Heart right ventricle (tissue), 16 donors: ENCODE measurements around the gene ZC3H15. TPM values are rescaled to one million over a fixed set of nuclear protein-coding genes. Genes with fewer than 3 reads are reported as not detected.

Experiments used
- ATAC-seq, 8 donors: fragments of 200-7000 bp; cut with Tn5 transposase; one replicate each; pipeline ENCODE4 v1.9.1; 2020; ENCODE audit warnings: mild to moderate bottlenecking in 8 of 8, moderate library complexity in 8 of 8, moderate number of reproducible peaks in 1 of 8
- DNase-seq, 2 donors: peaks; one replicate each; pipeline ENCODE4 v3.0.0-alpha.2; 2020
- H3K27ac ChIP-seq, 10 donors: fragments of 200-600 bp; sonication (generic) in 2 of 10; one replicate each; pipeline versions ENCODE4 v1.5.0 to v1.8.0; 2020 to 2022; ENCODE audit warnings: mild to moderate bottlenecking in 3 of 10
- H3K27me3 ChIP-seq, 7 donors: fragments of 200-600 bp; one replicate each; pipeline ENCODE4 v1.8.0; 2021 to 2022; ENCODE audit warnings: mild to moderate bottlenecking in 2 of 7
- H3K36me3 ChIP-seq, 9 donors: fragments of 200-600 bp; sonication (generic) in 1 of 9; one replicate each; pipeline versions ENCODE4 v1.5.0 to v1.8.0; 2020 to 2022; ENCODE audit warnings: mild to moderate bottlenecking in 2 of 9
- H3K4me1 ChIP-seq, 9 donors: fragments of 200-600 bp; sonication (generic) in 1 of 9; one replicate each; pipeline versions ENCODE4 v1.5.0 to v1.8.0; 2020 to 2022; ENCODE audit warnings: mild to moderate bottlenecking in 4 of 9
- H3K4me3 ChIP-seq, 10 donors: fragments of 200-600 bp; sonication (generic) in 2 of 10; one replicate each; pipeline versions ENCODE4 v1.5.0 to v1.8.0; 2020 to 2022; ENCODE audit warnings: mild to moderate bottlenecking in 7 of 10, moderate library complexity in 2 of 10
- H3K9me3 ChIP-seq, 11 donors: fragments of 200-600 bp in 10 of 11; sonication (generic) in 2 of 11; one replicate each; pipeline versions ENCODE4 v1.5.0 to v1.8.0; 2013 to 2022; ENCODE audit warnings: mild to moderate bottlenecking in 2 of 11, control low read depth in 1 of 11, moderate library complexity in 1 of 11
- CTCF ChIP-seq, 9 donors: fragments of 200-600 bp; sonication (generic) in 2 of 9; IDR thresholded peaks; one replicate each; pipeline versions ENCODE4 v1.5.0 to v1.8.0; 2021 to 2022; ENCODE audit warnings: antibody characterized with exemption in 9 of 9, mild to moderate bottlenecking in 5 of 9, moderate library complexity in 1 of 9
- WGBS, 2 donors: extraction: QIAGEN DNeasy Blood & Tissue Kit; methylation state at CpG; one replicate each; pipeline ENCODE4 v1.1.7; 2013; ENCODE audit warnings: inconsistent platforms in 1 of 2; 5-methylcytosine and 5-hydroxymethylcytosine counted together
- intact Hi-C, 10 donors: fragments of 100-400 bp; cut with DNase I; formaldehyde crosslinking; loops; one replicate each; pipeline versions ENCODE4 v1.11.1 to v1.14.2; 2022
- polyA plus RNA-seq, 2 donors: library from polyadenylated mRNA; stranded (reverse); fragments of 200-250 nt; gene quantifications; one replicate each; pipeline ENCODE4 v1.2.3, GENCODE V29; 2013
- total RNA-seq, 10 donors: library from RNA; stranded (reverse); fragmentation: NEBNext Ultra II Directional in 3 of 10; extraction: Animal tissue kit (Norgen Biotek cat#: 25700) in 3 of 10; gene quantifications; one replicate each; pipeline versions ENCODE4 v1.2.1 to v1.2.4, GENCODE V29; 2021 to 2023
- donor health status: Arrhythmogenic right ventricular cardiomyopathy.
- donor health status: ischemic (EF 13 %, LVEDD 7.1; RV severe dilation, severe dysfunction).
- donor health status: healthy with polysubstance abuse.
- donor health status: DM: no; HTN: yes; CAD: no.
- donor health status: DM: no; HTN: no; CAD: no.
- donor health status: ischemic (EF 25% LVEDD 6.9; RV normal size, moderate dysfunction).
- donor health status: ischemic (EF 25% LVEDD 5.7; RV mildly dilated, moderate dysfunction).
- donor health status: healthy.
- donor health status: DM: yes; HTN: yes; CAD: no.
- donor health status: Ischemic cardiomyopathy.
- donor health status: ischemic (EF 35%, LVEDD 5.7; RV mildly dilated, moderate dysfunction).
- donor health status: nonischemic (EF 11% LVEDD 7.7; RV severe dilation, severe dysfunction).
- donor health status: DM: yes; HTN: yes; CAD: no.
- donor health status: PGD.
- donor health status: ischemic (EF 29% LVEDD 5.4; RV normal size, mild dysfunction).
- donor health status: nonischemic (EF 23%, LVEDD 6.1; RV moderate dilation, normal function).

ZC3H15 gene
- total and polyA plus RNA-seq, 12 donors, result 25.1 to 38.8 (median 31.1) TPM

DNA sequence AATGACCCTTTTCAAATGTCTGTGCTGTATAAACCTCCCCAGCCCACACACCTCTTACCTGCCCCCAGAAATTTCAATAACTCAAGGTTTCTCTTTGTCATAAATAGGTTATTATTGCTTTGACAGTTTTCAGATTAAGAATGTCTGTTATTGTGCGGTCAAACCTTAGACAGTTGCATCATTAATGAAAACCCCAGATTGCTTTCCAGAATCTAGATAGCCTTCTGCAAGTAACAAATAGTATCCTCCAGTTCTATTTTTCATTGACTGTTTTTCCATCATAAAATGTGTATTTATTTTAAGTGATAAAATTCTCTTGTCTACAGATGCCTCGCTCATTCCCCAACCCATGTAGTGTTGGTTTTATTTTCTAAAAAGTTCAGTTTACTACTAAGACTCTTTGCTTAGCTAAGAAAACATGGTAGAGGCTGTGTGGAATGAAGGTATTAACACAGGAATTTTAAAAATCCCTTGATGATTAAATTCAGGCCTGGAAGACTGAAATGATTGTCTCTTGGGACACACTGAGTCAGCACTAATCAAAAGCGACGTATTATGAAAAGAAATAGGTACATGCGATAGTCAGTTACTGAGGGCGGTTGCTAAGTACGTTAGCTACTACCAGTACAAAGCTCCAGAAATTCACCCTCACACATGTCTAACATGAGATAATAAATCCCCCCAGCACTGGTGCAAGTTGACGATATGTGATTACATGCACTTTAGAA lies 65.4 kb downstream of the ZC3H15 start:
- Histone ChIP-seq H3K27ac (no peak overlapping the region), H3K4me1 (peaks cover 0 to 10% (median 3%) of the 10 kb centered on the region in 9 donors), H3K36me3 (no peaks in the 10 kb centered on the region), H3K9me3 (no peaks in the 10 kb centered on the region), H3K27me3 (no peaks in the 10 kb centered on the region), H3K4me3 (no peak overlapping the region)
- no peak for TF ChIP-seq CTCF (IDR thresholded peaks at IDR 0.05)
- DNase-seq (no peak), ATAC-seq (no peak)
- WGBS, 2 donors, result 77% methylated on average over 8 of the region's 8 CpGs
- intact Hi-C loops, result no loop called here

GRCh38 chr2:186554429-186554828 lies 68.4 kb downstream of the ZC3H15 start:
- intact Hi-C loops, result no loop called here

DNA sequence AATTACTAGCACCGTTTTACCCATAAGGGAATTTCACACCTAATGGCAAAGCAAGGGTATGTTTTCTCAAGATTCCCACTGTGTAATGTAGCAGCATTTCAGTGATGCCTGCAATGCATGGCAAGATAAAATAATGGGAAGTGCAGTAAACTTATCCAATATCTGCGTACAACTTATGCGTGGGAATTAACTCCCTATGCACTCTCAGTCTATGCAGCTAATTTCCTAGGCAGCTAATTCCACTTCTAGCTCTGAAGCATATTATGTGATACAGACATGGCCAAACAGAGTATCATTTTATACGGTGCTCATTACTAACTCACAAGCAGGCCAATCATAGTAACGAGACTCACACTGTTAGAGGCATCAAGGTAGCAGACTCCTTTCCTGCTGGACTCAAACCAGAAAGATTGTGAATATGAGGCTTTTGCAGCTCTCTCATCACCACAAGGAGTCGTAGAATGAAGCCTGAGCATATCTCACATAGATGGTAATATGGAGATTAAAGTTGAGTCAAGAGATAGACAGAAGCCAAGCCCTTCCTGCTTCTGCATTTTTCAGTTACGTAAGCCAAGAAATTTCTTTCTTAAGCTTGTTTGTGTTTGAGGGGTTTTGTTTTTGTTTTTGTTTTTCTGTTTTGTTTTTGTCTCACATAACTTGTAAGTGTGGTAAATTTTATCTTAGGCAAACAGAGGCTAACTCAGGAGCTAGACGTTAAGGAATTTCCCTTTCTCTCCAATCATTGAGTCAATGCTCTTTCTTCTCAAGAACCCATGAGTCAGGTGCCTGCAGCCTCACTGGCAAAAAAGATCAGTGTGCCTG lies 69.0 kb downstream of the ZC3H15 start:
- Histone ChIP-seq H3K27me3 (no peaks in the 10 kb centered on the region), H3K9me3 (no peaks in the 10 kb centered on the region), H3K27ac (no peak overlapping the region), H3K4me1 (peaks cover 0 to 8% (median 0%) of the 10 kb centered on the region in 9 donors), H3K4me3 (no peak overlapping the region), H3K36me3 (no peaks in the 10 kb centered on the region)
- intact Hi-C loops, result no loop called here
- ATAC-seq, result no peak
- TF ChIP-seq CTCF (IDR thresholded peaks at IDR 0.05), result no peak
- WGBS, 2 donors, result 60 to 64% methylated on average over 8 of the region's 8 CpGs
- DNase-seq, result no peak

More at GRCh38 chr2:186554429-186554828, 68.4 kb downstream of the ZC3H15 start:
- Histone ChIP-seq H3K9me3 (no peaks in the 10 kb centered on the region), H3K4me1 (peaks cover 0 to 8% (median 0%) of the 10 kb centered on the region in 9 donors), H3K36me3 (no peaks in the 10 kb centered on the region), H3K27me3 (no peaks in the 10 kb centered on the region), H3K27ac (no peak overlapping the region), H3K4me3 (no peak overlapping the region)
- WGBS, 2 donors, result 64 to 70% methylated on average over 1 of the region's 1 CpG
- ATAC-seq (no peak), DNase-seq (no peak)
- no peak for TF ChIP-seq CTCF (IDR thresholded peaks at IDR 0.05)

GRCh38 chr2:186558512-186559276 lies 72.6 kb downstream of the ZC3H15 start:
- Histone ChIP-seq H3K4me1 (peaks cover 0 to 8% (median 0%) of the 10 kb centered on the region in 9 donors), H3K9me3 (no peaks in the 10 kb centered on the region), H3K27me3 (no peaks in the 10 kb centered on the region), H3K36me3 (no peaks in the 10 kb centered on the region), H3K4me3 (no peak overlapping the region), H3K27ac (no peak overlapping the region)
- intact Hi-C loops, result no loop called here
- WGBS, 2 donors, result 84 to 87% methylated on average over 2 of the region's 2 CpGs
- no peak for TF ChIP-seq CTCF (IDR thresholded peaks at IDR 0.05)
- ATAC-seq (no peak), DNase-seq (no peak)
